OCI-LY1 (cell line): ENCODE data around the gene SARS1.

Source experiments
- H2AFZ ChIP-seq: fragments of 200-600 bp; sonication (generic), shearing (Covaris generic); 2 replicates; pipeline ENCODE4 v1.6.0; 2014; ENCODE audit warnings: antibody characterized with exemption, mild to moderate bottlenecking, low read length
- H3F3A ChIP-seq: fragments of 200-600 bp; sonication (generic), shearing (Covaris generic); 2 replicates; pipeline ENCODE4 v1.6.0; 2014; ENCODE audit warnings: mild to moderate bottlenecking, antibody characterized with exemption, low read length, moderate library complexity; ENCODE audit not compliant: insufficient read depth
- H3K27ac ChIP-seq: fragments of 200-600 bp; sonication (generic); 2 replicates; pipeline ENCODE4 v1.5.1; 2014; ENCODE audit warnings: low read length, mixed run types, mild to moderate bottlenecking, low read depth; ENCODE audit not compliant: poor library complexity, severe bottlenecking
- H3K27me3 ChIP-seq: fragments of 200-600 bp; sonication (generic); 2 replicates; pipeline ENCODE4 v1.6.0; 2014; ENCODE audit warnings: antibody characterized with exemption, mild to moderate bottlenecking, low read length, moderate library complexity; ENCODE audit not compliant: insufficient read depth
- H3K36me3 ChIP-seq: fragments of 200-600 bp; sonication (generic); 2 replicates; pipeline ENCODE4 v1.6.1; 2014; ENCODE audit warnings: mild to moderate bottlenecking, antibody characterized with exemption, low read length, moderate library complexity, mixed read lengths; ENCODE audit not compliant: insufficient read depth
- H3K4me1 ChIP-seq: fragments of 200-600 bp; sonication (generic); 2 replicates; pipeline ENCODE4 v1.5.1; 2014; ENCODE audit warnings: mild to moderate bottlenecking, low read length, moderate library complexity; ENCODE audit not compliant: insufficient read depth, severe bottlenecking
- H3K4me2 ChIP-seq: fragments of 200-600 bp; sonication (generic), shearing (Covaris generic); 2 replicates; pipeline ENCODE4 v1.6.1; 2014; ENCODE audit warnings: low read length
- H3K4me3 ChIP-seq: fragments of 200-600 bp; sonication (generic); 2 replicates; pipeline ENCODE4 v1.5.1; 2014; ENCODE audit warnings: low read length, low read depth, mild to moderate bottlenecking, mixed read lengths; ENCODE audit not compliant: poor library complexity, severe bottlenecking
- H3K79me2 ChIP-seq: fragments of 200-600 bp; shearing (Covaris generic); 2 replicates; pipeline ENCODE4 v1.6.1; 2016; ENCODE audit warnings: mixed run types, low read length, mixed read lengths; ENCODE audit not compliant: insufficient read depth
- H3K9ac ChIP-seq: fragments of 200-600 bp; sonication (generic), shearing (Covaris generic); 2 replicates; pipeline ENCODE4 v1.6.1; 2014; ENCODE audit warnings: mild to moderate bottlenecking, low read length, mixed read lengths
- H3K9me2 ChIP-seq: fragments of 200-600 bp; sonication (generic), shearing (Covaris generic); 2 replicates; pipeline ENCODE4 v1.6.1; 2014; ENCODE audit warnings: low read depth, mild to moderate bottlenecking, low read length, mixed read lengths
- H3K9me3 ChIP-seq: fragments of 200-600 bp; shearing (Covaris generic); 2 replicates; pipeline ENCODE4 v1.6.1; 2014; ENCODE audit warnings: low read length, mixed read lengths
- H4K20me1 ChIP-seq: fragments of 200-600 bp; sonication (generic), shearing (Covaris generic); 2 replicates; pipeline ENCODE4 v1.6.0; 2016; ENCODE audit warnings: mild to moderate bottlenecking, low read length; ENCODE audit not compliant: insufficient read depth
- CTCF ChIP-seq: fragments of 200-600 bp; sonication (generic), shearing (Covaris generic); IDR thresholded peaks from 2 replicates; pipeline ENCODE4 v1.5.1; 2017; ENCODE audit warnings: mild to moderate bottlenecking, antibody characterized with exemption, low read length, moderate library complexity, mixed read lengths
- EZH2 ChIP-seq: fragments of 200-600 bp; sonication (generic), shearing (Covaris generic); IDR thresholded peaks from 2 replicates; pipeline ENCODE4 v1.8.0; 2017; ENCODE audit warnings: borderline replicate concordance, mixed run types, mild to moderate bottlenecking, antibody characterized with exemption, low read length, moderate library complexity, mixed read lengths

Gene SARS1

GRCh38 chr1:109277434-109278204, 63.9 kb downstream of the SARS1 start:
- Histone ChIP-seq H3K79me2 (no peaks in the 10 kb centered on the region), H3K4me3 (no peak overlapping the region), H3K27me3 (peaks cover 10% of the 10 kb centered on the region; the same call in 1 of the 2 replicates), H3K9me3 (no peaks in the 10 kb centered on the region), H3K4me2 (no peak overlapping the region), H3F3A (no peaks in the 10 kb centered on the region; the same call in 1 of the 2 replicates), H3K27ac (no peak overlapping the region), H3K9me2 (no peaks in the 10 kb centered on the region), H2AFZ (no peak overlapping the region), H3K4me1 (peaks cover 13% of the 10 kb centered on the region), H4K20me1 (no peaks in the 10 kb centered on the region), H3K36me3 (no peaks in the 10 kb centered on the region), H3K9ac (no peak overlapping the region)
- TF ChIP-seq EZH2 (no peak), CTCF (peak; percentile 91)

- Histone ChIP-seq H3K27ac (no peak overlapping the region), H4K20me1 (no peaks in the 10 kb centered on the region), H3K79me2 (no peaks in the 10 kb centered on the region), H3K9ac (no peak overlapping the region), H3K36me3 (no peaks in the 10 kb centered on the region; the same call in 1 of the 2 replicates), H3K9me2 (no peaks in the 10 kb centered on the region), H3F3A (no peaks in the 10 kb centered on the region; the same call in 1 of the 2 replicates), H3K4me2 (no peak overlapping the region), H3K9me3 (no peaks in the 10 kb centered on the region), H3K27me3 (no peaks in the 10 kb centered on the region; the same call in 1 of the 2 replicates), H3K4me3 (no peak overlapping the region), H2AFZ (no peak overlapping the region), H3K4me1 (peaks cover 23% of the 10 kb centered on the region)
- TF ChIP-seq CTCF, result no peak
- no peak for TF ChIP-seq EZH2
Measured at GRCh38 chr1:109279615-109280278, 66.0 kb downstream of the SARS1 start.

- H3K27me3 ChIP-seq, result no peaks in the 10 kb centered on the region
- peaks cover 23% of the 10 kb centered on the region for H3K4me1 ChIP-seq
Measured at GRCh38 chr1:109280862-109281261, 67.1 kb downstream of the SARS1 start.

More at GRCh38 chr1:109280862-109281261, 67.1 kb downstream of the SARS1 start:
- H3K27ac ChIP-seq, result no peak overlapping the region
- no peaks in the 10 kb centered on the region; the same call in 1 of the 2 replicates for H3K36me3 ChIP-seq
- no peak overlapping the region for H2AFZ ChIP-seq
- H3K9ac ChIP-seq, result no peak overlapping the region
- no peak overlapping the region for H3K4me3 ChIP-seq
- no peaks in the 10 kb centered on the region; the same call in 1 of the 2 replicates for H3F3A ChIP-seq
- H3K9me2 ChIP-seq, result no peaks in the 10 kb centered on the region
- H3K4me2 ChIP-seq, result no peak overlapping the region
- no peaks in the 10 kb centered on the region for H3K9me3 ChIP-seq
- no peak for TF ChIP-seq CTCF
- no peak for TF ChIP-seq EZH2
- no peaks in the 10 kb centered on the region for H4K20me1 ChIP-seq
- no peaks in the 10 kb centered on the region for H3K79me2 ChIP-seq
